GM18873 (cell line): ENCODE results near the gene SFXN2.
"Not testable (repeated sequence)": the region's sequence is repeated elsewhere in the genome, so short reads cannot be mapped to it uniquely, and the experiment has no call there.

ENCODE experiments used
- ATAC-seq: cut with Tn5 transposase; IDR thresholded peaks from one replicate; pipeline ENCODE4 v1.9.1; 2021; ENCODE audit warnings: mild to moderate bottlenecking, moderate library complexity, moderate number of reproducible peaks; ENCODE audit not compliant: unreplicated experiment, low FRiP score

Gene SFXN2

DNA sequence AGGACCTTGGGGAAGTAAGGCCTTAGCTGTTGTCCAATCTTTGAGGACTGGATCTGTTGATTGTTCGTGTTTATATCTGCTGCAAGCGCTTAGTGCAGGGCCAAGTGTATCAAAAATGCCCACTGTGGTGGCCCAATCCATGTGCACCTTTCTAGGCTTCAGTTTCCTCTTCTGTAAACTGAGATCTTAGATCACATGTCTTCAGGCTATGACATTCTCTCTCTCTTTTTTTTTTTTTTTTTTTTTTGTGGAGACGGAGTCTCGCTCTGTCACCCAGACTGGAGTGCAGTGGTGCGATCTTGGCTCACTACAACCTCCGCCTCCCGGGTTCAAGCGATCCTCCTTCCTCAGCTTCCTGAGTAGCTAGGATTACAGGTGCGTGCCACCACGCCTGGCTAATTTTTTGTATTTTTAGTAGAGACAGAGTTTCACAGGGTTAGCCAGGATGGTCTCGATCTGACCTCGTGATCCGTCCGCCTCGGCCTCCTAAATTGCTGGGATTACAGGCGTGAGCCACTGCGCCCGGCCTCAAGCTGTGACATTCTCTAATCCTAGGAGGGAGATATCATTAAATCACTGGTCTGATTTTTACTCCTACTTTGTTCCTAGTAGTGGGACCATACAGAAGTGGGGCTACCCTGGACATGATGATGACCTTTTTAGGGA, 2.6 kb downstream of the SFXN2 start:
- ATAC-seq: not testable (repeated sequence)

- no peak for ATAC-seq
Measured at GRCh38 chr10:102718220-102718619, 3.8 kb downstream of the SFXN2 start.

GRCh38 chr10:102720337-102720736, 5.9 kb downstream of the SFXN2 start:
- no peak for ATAC-seq

- ATAC-seq: no peak
Measured at GRCh38 chr10:102720775-102721301, 6.4 kb downstream of the SFXN2 start.

DNA sequence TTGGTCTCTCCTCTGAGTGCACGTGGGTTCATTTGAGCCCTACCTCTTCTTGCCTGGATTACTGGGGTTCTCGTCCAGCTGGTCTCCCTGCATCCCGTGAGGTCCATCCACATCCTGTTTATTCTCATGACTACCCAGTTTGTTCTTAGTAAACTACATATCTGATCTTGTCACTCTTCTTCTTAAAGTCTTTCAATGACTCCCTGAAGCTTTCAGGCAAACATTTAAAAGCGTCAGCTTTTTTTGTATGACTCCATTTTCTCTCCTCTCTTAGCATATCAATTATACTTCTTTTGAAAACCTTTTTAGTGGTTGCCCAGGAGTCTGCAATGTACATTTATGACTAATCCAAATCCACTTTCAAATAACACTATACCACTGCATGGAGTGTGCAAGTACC, 7.5 kb downstream of the SFXN2 start:
- ATAC-seq: no peak

DNA sequence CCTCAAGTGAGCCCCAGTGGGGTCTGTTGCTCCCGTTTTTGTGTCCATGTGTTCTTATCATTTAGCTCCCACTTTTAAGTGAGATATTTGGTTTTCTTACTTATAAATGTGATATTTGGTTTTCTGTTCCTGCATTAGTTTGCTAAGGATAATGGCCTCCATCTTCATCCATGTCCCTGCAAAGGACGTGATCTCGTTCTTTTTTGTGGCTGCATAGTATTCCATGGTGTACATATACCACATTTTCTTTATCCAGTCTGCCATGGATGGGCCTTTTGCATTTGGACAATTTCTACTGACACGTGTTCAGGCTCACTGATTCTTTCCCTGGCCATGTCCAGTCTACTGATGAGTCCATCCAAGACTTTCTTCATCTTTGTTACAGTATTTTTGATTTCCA, 9.6 kb downstream of the SFXN2 start:
- ATAC-seq: no peak

DNA sequence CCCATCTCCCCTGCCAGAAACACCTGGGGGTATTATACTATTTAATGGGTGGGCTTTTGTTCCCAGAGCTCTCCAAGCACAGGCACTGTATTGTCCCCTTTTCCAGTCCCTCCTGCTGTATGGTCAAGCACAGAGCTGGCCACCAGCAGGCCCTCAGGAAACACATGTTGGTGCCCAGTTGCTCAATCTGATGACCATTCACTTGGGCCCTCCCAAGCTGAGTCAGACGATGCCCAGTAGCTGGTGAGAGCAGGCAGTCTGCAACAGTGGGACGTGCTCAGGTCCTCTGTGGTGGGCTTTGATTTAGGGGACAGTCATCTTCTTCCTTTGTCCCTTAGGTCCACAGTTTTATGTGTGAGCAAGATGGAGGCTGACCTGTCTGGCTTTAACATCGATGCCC, 11.8 kb downstream of the SFXN2 start:
- no peak for ATAC-seq

DNA sequence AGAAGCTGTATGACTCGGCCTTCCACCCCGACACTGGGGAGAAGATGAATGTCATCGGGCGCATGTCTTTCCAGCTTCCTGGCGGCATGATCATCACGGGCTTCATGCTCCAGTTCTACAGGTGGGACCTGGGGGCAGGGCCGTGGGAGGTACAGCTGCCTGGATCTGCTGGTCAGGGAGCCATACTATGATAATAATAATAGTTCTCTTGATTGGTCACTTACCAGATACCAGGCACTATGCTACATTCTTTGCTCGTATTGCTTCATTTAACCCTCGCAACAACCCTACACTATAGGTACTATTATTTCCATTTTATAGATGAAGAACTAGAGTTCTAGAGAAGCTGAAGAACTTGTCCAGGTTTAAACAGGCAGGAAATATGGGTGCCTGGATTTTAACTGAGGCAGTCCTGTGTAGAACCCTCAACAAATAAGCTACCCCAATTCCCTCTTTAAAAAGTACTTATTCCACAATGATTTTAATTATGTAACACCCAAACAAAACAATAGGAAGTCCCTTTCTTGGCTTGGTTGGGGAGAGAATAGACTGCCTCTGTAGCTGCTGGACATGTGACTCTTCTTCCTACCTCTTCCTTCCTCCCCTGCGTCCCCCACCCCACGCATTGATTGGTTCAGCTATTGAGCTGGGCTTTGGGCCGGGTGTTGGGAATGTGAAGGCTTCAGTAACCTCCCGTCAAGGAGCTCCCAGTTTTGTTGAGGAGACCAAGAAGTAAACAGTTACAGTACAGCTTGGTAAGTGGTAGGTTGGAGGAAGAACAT, 12.8 kb downstream of the SFXN2 start:
- ATAC-seq: no peak

DNA sequence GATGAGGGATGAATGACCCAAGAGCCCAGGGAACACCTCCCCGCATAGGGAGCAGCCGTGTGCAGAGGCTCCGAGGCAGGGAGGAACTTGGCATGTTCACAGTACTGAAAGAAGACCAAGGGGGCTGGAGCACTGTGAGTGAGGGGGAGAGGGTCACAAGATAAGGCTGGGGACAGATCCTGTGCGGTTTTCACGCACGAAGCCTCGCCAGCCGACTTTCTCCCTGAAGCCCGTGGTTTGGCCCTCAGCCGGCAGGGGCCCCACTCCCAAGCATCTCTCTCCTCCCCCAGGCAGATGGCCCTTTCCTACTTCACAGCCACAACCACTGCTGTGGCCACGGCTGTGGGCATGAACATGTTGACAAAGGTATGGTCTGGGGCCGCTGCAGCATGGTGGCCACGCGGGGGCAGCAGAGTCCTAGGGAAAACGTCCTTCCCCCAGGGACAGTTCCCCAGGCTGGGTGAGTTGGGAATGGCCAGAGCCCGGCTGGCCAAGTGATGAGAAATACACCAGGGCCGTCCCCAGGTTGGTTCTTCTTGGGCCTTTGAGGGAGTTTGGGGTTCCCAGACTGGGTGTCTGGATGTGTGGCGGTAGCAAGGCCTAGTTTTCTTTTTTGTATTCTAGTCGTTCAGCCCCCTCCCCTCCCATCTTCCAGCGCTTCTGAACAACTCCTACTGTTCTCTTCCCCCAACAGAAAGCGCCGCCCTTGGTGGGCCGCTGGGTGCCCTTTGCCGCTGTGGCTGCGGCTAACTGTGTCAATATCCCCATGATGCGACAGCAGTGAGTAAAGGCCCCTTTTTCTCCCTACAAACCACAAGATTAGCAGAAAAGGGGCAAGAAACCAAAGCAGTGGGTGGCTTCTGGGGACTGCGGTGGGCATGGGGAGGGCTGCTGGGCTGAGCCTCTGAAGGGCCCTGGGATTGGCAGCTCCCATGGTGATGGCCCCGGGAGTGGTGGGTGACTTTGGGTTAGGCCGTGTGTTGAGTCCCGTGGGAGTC, 14.9 kb downstream of the SFXN2 start:
- ATAC-seq: no peak

- no peak for ATAC-seq
Measured at GRCh38 chr10:102731222-102731800, 16.9 kb downstream of the SFXN2 start.

GRCh38 chr10:102732661-102733060, 18.2 kb downstream of the SFXN2 start:
- no peak for ATAC-seq

- ATAC-seq: no peak
Measured at GRCh38 chr10:102735065-102735562, 20.7 kb downstream of the SFXN2 start.

DNA sequence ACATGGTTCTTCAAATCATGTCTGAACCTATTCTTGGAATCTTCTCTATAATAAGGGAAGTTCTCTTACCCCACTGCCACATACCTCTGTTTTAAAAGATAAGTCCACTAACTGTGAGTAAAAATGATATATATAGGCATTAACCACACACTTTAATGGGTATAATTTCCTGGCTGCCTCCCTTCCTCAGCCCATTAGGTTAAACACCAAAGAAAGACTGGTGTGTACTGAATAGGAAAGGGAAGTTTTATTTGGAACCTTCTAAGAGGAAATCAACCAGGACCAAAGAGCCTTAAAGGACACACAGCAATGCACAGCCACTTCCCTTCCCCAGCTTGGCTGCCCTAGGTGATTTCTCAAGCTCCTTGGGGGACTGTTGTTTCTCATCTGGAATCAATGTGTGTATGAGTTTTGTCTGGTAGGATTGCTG, 24.3 kb downstream of the SFXN2 start:
- ATAC-seq: no peak

- no peak for ATAC-seq
Measured at GRCh38 chr10:102740229-102740628, 25.8 kb downstream of the SFXN2 start.

DNA sequence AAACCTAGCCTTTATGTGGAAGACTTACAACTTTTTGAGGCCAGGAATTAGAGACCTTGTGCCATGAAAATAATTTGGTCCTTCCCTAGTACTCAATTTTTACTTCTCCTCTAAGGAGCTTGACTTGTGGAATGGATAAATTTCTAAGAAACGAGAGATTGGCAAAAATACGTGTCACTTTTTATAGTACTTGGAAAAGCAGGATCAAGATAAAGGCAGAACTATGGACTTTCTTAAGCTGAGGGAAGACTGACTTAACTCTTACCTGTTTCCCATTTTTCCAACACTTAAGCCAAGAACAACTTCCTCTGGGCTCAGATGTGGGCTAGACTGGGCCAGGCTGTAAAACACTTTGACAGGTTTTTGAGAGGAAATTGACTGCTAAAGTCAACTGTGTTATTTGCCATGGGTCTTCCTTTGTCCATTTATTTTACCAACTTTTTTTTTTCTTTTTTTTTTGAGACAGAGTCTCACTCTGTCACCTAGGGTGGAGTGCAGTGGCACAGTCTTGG, 27.3 kb downstream of the SFXN2 start:
- no peak for ATAC-seq

- ATAC-seq: not testable (repeated sequence)
Measured at GRCh38 chr10:102742313-102742712, 27.9 kb downstream of the SFXN2 start.

- ATAC-seq: peak; percentile 2
Measured at GRCh38 chr10:102743078-102743587, 28.7 kb downstream of the SFXN2 start.

DNA sequence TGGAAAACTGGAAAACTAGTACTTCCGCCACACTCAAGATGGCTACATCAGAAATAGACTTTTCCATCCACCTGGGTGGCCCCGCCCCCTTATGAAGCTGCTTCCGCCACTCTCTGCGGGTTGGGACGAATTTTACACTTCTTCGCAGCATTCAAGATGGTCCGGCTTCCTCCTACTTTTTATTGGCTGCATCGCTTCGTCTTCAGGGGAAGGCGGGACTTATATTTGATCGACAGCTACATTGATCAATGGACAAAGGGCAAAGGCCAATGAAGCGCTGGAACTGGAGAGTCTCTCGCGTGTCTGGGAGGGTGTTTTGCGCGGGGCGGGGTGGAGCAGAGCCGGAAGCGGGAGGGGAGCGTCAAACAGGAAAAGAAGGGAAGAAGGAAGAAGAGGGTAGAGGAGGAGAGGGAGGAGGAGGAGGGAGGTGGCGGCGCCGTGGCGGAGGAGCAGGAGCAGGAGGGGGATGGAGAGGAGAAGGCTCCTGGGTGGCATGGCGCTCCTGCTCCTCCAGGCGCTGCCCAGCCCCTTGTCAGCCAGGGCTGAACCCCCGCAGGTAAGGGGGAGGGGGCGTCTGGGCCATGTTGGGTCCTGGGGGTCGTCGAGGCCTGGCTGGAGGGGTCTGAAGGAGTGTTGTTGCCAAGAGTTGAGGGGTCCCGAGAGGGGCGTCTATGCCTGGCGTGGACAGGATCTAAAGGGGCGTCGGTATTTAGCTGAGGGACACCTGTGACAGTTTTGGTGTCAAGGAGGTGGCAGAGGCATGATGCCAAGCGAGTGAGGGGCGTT, 29.3 kb downstream of the SFXN2 start, which contains the start of gene WBP1L:
Gene WBP1L (plus strand): TSS at position 361 of the 786 bp plus-strand sequence. CDS start 106 bp downstream, at position 467.
- peak; percentile 95 for ATAC-seq
